GM12801 (cell line): Measurements from ENCODE around the gene HDAC4.

ENCODE experiments used
- TF ChIP-seq, protein P1 (sequence below): IDR thresholded peaks from one replicate; pipeline ENCODE4 v1.5.1; 2011; ENCODE audit warnings: control low read depth; ENCODE audit not compliant: insufficient read length; ENCODE audit errors: extremely low read depth

The HDAC4 gene

DNA sequence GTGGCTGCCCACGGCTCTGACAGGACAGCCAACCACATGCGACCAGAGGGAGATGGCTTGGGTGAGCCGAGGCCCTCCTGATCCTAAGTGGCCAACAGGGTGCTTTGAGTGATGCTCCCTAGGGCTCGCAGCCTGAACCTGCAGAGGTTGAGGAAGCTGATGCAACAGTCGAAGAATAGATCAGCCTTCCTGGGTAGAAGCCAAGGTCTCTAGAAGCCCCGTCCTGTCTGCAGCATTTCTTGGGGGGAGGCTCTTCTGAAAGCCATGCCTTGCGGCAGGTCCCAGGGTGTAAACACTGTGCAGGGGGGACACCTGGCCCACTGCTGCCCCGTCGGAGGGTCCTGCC lies 136.4 kb downstream of the HDAC4 start:
- TF ChIP-seq, protein P1, sequence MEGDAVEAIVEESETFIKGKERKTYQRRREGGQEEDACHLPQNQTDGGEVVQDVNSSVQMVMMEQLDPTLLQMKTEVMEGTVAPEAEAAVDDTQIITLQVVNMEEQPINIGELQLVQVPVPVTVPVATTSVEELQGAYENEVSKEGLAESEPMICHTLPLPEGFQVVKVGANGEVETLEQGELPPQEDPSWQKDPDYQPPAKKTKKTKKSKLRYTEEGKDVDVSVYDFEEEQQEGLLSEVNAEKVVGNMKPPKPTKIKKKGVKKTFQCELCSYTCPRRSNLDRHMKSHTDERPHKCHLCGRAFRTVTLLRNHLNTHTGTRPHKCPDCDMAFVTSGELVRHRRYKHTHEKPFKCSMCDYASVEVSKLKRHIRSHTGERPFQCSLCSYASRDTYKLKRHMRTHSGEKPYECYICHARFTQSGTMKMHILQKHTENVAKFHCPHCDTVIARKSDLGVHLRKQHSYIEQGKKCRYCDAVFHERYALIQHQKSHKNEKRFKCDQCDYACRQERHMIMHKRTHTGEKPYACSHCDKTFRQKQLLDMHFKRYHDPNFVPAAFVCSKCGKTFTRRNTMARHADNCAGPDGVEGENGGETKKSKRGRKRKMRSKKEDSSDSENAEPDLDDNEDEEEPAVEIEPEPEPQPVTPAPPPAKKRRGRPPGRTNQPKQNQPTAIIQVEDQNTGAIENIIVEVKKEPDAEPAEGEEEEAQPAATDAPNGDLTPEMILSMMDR: no peak

DNA sequence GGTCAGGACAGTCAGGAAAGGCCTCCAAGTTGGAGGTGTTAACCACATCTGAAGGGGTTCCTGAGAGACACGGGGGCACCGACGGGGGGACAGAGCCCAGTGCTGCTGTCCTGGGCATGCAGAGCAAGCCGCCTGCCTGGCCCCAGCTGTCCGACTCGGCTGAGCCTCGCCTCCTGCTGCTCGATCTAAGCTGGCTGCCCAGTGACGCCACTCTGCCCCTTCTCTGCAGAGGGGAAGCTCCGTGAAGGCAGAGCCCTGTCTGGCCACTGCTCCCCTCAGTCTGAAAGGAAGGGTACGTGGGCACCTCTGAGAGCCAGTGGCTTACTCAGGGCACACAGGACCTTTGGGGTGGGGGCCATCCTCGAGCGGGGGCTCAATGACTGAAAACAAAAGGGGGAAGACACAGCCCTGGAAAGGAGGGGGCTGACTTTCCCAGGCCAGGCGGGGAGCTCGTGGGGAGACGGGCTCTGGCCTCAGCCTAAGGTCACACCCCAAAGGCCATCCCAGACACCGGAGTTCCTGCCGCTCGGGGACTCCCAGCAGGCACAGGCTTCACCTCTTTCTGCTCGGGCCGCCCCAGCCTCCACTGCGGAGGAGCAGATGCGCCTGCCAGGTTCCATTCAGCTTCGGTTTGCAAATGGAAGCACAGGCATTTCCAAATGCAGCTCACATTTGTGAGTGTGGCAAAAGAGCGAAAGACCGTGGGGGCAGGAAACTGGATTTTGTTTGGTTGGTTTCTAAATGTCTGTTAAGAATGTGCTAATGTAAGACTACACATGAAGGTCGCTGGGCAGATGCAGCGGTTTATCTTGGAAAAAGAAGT lies 136.9 kb downstream of the HDAC4 start:
- TF ChIP-seq, protein P1: no peak

- TF ChIP-seq, protein P1: no peak
Observed at GRCh38 chr2:239263231-239263630, 137.6 kb downstream of the HDAC4 start.

GRCh38 chr2:239262484-239263230 lies 138.2 kb downstream of the HDAC4 start:
- TF ChIP-seq, protein P1: no peak

DNA sequence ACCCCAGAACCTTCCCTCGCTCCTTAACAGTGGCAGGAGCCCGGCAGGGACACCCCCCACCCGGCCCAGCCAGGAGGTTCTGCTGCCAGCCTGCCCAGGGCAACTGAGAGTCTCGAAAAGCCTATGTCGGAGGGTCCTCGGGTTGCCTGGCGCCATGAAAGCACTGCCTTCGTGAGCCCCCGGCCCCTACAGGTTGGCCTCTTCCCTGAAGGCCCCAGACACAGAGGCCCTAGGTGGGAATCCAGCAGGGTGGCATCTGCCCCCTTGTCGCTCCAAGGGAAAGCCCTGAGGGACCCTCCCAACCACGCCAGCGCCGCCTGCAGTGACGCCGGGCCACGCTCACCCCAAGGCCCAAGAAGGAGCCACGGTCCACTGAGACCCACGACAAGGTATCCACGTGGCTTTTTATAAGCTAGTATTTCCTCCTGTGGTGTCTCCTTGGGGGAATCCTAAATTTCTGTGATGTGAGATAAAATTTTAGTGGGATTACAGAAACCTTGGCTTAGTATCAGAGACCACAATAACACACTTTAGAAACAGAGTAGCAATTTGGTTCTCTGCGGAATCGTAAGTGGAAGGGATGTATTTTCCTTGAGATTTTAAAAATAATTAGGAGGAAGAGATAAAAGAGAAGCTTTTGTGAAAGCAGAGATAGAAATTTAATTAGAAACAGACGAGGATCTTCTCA lies 138.9 kb downstream of the HDAC4 start:
- TF ChIP-seq, protein P1: no peak

DNA sequence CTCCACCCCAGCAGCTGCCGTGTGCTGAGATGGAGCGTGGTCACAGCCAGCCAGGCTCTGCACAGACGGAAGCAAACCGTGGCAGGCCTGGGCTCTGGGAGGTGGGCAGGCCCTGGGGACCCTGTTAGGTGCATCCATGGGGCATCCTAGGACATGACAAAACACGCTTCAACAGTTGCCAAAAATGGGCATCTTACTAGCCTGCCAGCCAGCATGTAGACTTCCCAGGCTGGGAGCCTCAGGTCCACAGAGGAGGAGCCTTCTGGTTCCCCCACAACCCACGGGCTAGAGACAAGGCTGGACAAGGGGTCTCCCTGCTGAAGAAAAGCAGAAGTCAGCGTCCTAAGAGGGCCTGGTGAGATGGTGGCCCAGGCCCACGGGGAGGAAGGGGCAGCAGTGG lies 139.5 kb downstream of the HDAC4 start:
- TF ChIP-seq, protein P1: no peak
